Peyer's patch (tissue), 4 donors: ENCODE measurements around the gene IMPA2. TPM values are rescaled to one million over a fixed set of nuclear protein-coding genes. Genes with fewer than 3 reads are reported as not detected.
A peak's percentile ranks its signal among the peaks of the same experiment; 100 is the strongest.

ENCODE experiments used
- DNase-seq, 3 donors: peaks; one replicate each; pipeline ENCODE4 v3.0.0-alpha.2; 2017 to 2019
- H3K27ac ChIP-seq, 4 donors: fragments of 200-600 bp; sonication (generic); one replicate each; pipeline ENCODE4 v1.5.1; 2016 to 2019
- H3K27me3 ChIP-seq, 2 donors: fragments of 200-600 bp; sonication (generic); one replicate each; pipeline ENCODE4 v1.5.1; 2019
- H3K36me3 ChIP-seq, 3 donors: fragments of 200-600 bp; sonication (generic); one replicate each; pipeline ENCODE4 v1.5.1; 2016 to 2019
- H3K4me1 ChIP-seq, 4 donors: fragments of 200-600 bp; sonication (generic); one replicate each; pipeline ENCODE4 v1.5.1; 2016 to 2019
- H3K4me3 ChIP-seq, 4 donors: fragments of 200-600 bp; sonication (generic); 1 replicate in 3 of 4; 2 replicates in 1 of 4; pipeline ENCODE4 v1.5.1; 2016 to 2019; ENCODE audit warnings: mild to moderate bottlenecking in 1 of 4
- H3K9me3 ChIP-seq, 4 donors: fragments of 200-600 bp; sonication (generic); one replicate each; pipeline ENCODE4 v1.5.1; 2016 to 2019; ENCODE audit warnings: mild to moderate bottlenecking in 1 of 4
- CTCF ChIP-seq, 6 experiments: fragments of 450-650 bp in 4 of 6; fragments of 200-600 bp in 2 of 6; sonication (generic) in 1 of 6; IDR thresholded peaks; one replicate each; pipeline ENCODE4 v1.5.1; 2017 to 2019; ENCODE audit warnings: antibody characterized with exemption in 6 of 6, mild to moderate bottlenecking in 3 of 6, moderate library complexity in 1 of 6
- POLR2A ChIP-seq, 2 donors: fragments of 450-650 bp; IDR thresholded peaks; one replicate each; pipeline ENCODE4 v1.5.1; 2017; ENCODE audit warnings: antibody characterized with exemption in 2 of 2, mild to moderate bottlenecking in 2 of 2, moderate library complexity in 2 of 2
- total RNA-seq, 4 donors: library from RNA; depleted of rRNA; stranded (reverse); fragments of >200 nt; gene quantifications; one replicate each; pipeline ENCODE4 v1.1.0, GENCODE V29; 2016

The IMPA2 gene
- total RNA-seq, 4 donors from 2014 or later: 44.0 to 62.3 (median 56.3) TPM

- Histone ChIP-seq H3K9me3 (no peaks in the 10 kb centered on the region), H3K36me3 (no peaks in the 10 kb centered on the region), H3K27ac (no peak overlapping the region), H3K4me1 (peaks cover 0 to 4% (median 0%) of the 10 kb centered on the region in 4 donors), H3K4me3 (no peak overlapping the region), H3K27me3 (no peaks in the 10 kb centered on the region)
- TF ChIP-seq CTCF (IDR thresholded peaks at IDR 0.05) (no peak), POLR2A (IDR thresholded peaks at IDR 0.05) (no peak)
- DNase-seq: peak in 1 of 3 donors; percentile 8
Observed at GRCh38 chr18:12043811-12044210, 62.5 kb downstream of the IMPA2 start.

- TF ChIP-seq CTCF (IDR thresholded peaks at IDR 0.05) (no peak), POLR2A (IDR thresholded peaks at IDR 0.05) (no peak)
- no peaks in the 10 kb centered on the region for H3K27me3 ChIP-seq
- DNase-seq: no peak
- no peak overlapping the region for H3K4me3 ChIP-seq
- no peaks in the 10 kb centered on the region for H3K9me3 ChIP-seq
- H3K27ac ChIP-seq: no peak overlapping the region
- no peaks in the 10 kb centered on the region for H3K36me3 ChIP-seq
- H3K4me1 ChIP-seq: peaks cover 0 to 3% (median 0%) of the 10 kb centered on the region in 4 donors
Observed at GRCh38 chr18:12044591-12044990, 63.3 kb downstream of the IMPA2 start.

- Histone ChIP-seq H3K27ac (no peak overlapping the region), H3K9me3 (no peaks in the 10 kb centered on the region), H3K4me3 (no peak overlapping the region), H3K36me3 (no peaks in the 10 kb centered on the region), H3K27me3 (no peaks in the 10 kb centered on the region), H3K4me1 (peaks cover 0 to 5% (median 0%) of the 10 kb centered on the region in 4 donors)
- DNase-seq: peak in 2 of 3 donors; percentile 14 to 22
- TF ChIP-seq CTCF (IDR thresholded peaks at IDR 0.05) (no peak), POLR2A (IDR thresholded peaks at IDR 0.05) (no peak)
Observed at GRCh38 chr18:12046046-12046750, 64.9 kb downstream of the IMPA2 start.

- Histone ChIP-seq H3K36me3 (no peaks in the 10 kb centered on the region), H3K27ac (no peak overlapping the region), H3K27me3 (no peaks in the 10 kb centered on the region), H3K4me1 (peaks cover 0 to 5% (median 0%) of the 10 kb centered on the region in 4 donors), H3K4me3 (no peak overlapping the region), H3K9me3 (no peaks in the 10 kb centered on the region)
- TF ChIP-seq CTCF (IDR thresholded peaks at IDR 0.05): no peak
- no peak for TF ChIP-seq POLR2A (IDR thresholded peaks at IDR 0.05)
- peak in 2 of 3 donors; percentile 9 to 36 for DNase-seq
Observed at GRCh38 chr18:12046751-12047335, 65.5 kb downstream of the IMPA2 start.

- Histone ChIP-seq H3K4me3 (no peak overlapping the region), H3K9me3 (no peaks in the 10 kb centered on the region), H3K27me3 (no peaks in the 10 kb centered on the region), H3K27ac (no peak overlapping the region), H3K4me1 (peaks cover 0 to 5% (median 0%) of the 10 kb centered on the region in 4 donors), H3K36me3 (no peaks in the 10 kb centered on the region)
- peak in 2 of 3 donors; percentile 11 to 41 for DNase-seq
- TF ChIP-seq POLR2A (IDR thresholded peaks at IDR 0.05) (no peak), CTCF (IDR thresholded peaks at IDR 0.05) (no peak)
Observed at GRCh38 chr18:12048010-12048826, 66.9 kb downstream of the IMPA2 start.
